ENCODE measurements around the gene BCAS4.

The BCAS4 gene

GRCh38 chr20:50848846-50849673 is 54.2 kb downstream of the BCAS4 start:
- DNase-seq (ENCODE audit: insufficient read length, low spot score) (no peak), FAIRE-seq (no peak)

- peak; percentile 59 for FAIRE-seq
Observed at GRCh38 chr20:50850721-50851286, 55.9 kb downstream of the BCAS4 start.

GRCh38 chr20:50852085-50852484 is 57.2 kb downstream of the BCAS4 start:
- FAIRE-seq (no peak), DNase-seq (ENCODE audit: insufficient read length, low spot score) (no peak)

More at GRCh38 chr20:50850721-50851286, 55.9 kb downstream of the BCAS4 start:
- no peak for DNase-seq (ENCODE audit: insufficient read length, low spot score)

- FAIRE-seq = peak; percentile 55
- DNase-seq (ENCODE audit: insufficient read length, low spot score) = no peak
Observed at GRCh38 chr20:50854506-50855249, 59.8 kb downstream of the BCAS4 start.

- DNase-seq (ENCODE audit: insufficient read length, low spot score) (no peak), FAIRE-seq (peak; percentile 67)
Observed at GRCh38 chr20:50855498-50856474, 60.9 kb downstream of the BCAS4 start.

GRCh38 chr20:50856475-50857041 is 61.7 kb downstream of the BCAS4 start:
- DNase-seq (ENCODE audit: insufficient read length, low spot score) (no peak), FAIRE-seq (peak; percentile 54)

DNA sequence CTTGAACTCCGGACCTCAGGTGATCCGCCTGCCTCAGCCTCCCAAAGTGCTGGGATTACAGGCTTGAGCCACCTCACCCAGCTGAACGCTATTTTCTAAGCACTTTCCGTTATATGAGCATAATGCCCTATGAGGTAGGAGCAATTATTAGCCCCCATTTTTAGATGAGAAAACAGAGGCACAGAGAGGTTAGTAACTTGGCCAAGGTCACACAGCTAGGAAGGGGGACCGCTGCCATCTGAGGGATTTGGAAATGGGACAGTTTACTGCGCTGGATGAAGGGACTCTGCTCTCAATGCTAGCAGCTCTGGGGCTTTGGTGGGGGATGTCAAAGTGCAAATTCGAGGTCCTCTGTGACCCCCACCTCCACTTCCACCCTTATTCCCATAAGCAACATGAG is 62.5 kb downstream of the BCAS4 start:
- DNase-seq (ENCODE audit: insufficient read length, low spot score) (no peak), FAIRE-seq (no peak)

DNA sequence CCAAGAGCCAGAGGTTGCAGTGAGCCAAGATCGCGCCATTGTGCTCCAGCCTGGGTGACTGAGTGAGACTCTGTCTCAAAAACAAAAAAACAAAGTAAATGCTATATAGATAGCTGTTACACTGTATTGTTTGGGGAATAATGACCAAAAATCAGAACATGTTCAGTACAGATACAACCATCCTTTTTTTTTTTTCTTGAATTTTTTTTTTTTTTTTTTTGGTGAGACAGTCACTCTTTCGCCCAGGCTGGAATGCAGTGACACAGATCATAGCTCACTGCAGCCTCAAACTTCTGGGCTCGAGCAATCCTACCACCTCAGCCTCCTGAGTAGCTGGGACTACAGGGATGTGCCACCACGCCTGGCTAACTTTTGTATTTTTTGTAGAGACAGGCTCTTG is 63.7 kb downstream of the BCAS4 start:
- DNase-seq (ENCODE audit: insufficient read length, low spot score) (no peak), FAIRE-seq (no peak)

DNA sequence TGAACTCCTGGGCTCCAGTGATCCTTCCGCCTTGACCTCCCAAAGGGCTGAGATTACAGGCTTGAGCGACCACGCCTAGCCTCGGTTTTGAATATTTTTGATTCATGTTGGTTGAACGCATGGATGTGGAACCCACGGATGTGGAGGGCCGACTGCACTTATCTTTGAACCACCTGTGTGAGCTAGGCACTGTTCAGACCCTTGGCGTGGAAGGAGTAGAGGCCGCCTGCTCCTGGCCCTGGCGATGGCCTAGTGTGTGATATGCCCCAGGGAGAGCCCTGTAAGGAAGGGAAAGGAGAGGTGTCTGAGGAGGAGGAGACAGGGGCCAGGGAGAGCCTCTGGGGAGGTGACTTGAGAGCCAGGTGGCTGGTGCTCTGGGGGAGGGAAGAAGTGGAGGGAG is 64.3 kb downstream of the BCAS4 start:
- FAIRE-seq (no peak), DNase-seq (ENCODE audit: insufficient read length, low spot score) (no peak)

DNA sequence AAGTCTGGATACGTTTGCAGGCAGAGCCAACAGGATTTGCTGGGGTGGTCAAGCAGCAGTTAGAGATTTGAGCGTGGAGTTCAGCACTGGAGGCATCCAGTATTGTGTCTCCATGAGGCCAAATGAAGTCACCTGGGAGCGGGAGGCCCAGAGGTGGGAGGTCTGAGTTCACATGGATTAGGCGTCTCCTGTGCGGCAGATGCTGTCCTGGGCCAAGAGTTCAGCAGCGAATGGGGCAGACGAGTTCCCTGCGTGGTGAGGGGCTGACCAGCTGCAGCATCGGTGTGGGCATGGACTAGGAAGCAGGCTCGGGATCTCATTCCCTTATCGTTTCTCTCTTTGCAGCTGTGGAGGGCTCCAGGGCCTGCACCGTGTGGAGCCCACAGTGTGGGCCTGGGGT is 66.2 kb downstream of the BCAS4 start:
- no peak for FAIRE-seq
- DNase-seq (ENCODE audit: insufficient read length, low spot score) = no peak

DNA sequence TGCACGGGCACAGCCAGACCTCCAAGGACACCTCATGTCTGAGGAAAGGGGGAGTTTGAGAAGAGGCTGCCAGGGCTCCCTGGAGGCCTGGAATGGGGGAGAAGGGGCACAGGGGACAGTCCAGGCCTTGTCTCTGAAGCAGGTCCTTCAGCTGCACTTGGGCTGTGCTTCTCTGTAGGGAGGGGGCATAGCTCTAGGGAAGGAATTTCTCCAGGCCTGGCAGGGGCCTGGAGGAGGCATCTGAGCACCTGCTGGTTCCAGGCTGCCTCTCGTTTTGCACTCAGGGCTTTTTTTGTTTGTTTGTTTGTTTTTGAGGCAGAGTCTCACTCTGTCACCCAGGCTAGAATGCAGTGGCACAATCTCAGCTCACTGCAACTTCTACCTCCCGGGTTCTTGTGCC is 67.7 kb downstream of the BCAS4 start:
- no peak for DNase-seq (ENCODE audit: insufficient read length, low spot score)
- peak; percentile 83 for FAIRE-seq

DNA sequence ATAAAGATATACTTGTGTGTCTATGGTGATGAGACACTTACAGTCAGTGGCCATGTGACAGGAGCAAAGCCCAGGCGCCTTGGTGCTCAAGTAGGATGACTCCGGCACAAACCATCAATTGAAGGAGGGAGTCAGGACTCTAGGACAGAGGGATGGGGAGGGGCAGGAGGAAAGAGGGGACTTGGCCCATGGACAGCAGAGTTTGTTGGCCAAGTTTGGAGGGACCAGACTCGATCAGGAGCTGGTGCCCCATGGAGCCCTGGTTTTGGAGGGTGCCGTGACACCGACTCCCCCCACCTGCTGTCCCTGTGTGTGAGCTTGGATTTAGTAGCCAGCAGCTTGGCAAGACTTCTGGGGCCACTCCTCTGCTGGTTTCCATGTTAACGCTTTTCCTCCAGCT is 70.3 kb downstream of the BCAS4 start:
- FAIRE-seq (no peak), DNase-seq (ENCODE audit: insufficient read length, low spot score) (no peak)

GRCh38 chr20:50865591-50865990 is 70.7 kb downstream of the BCAS4 start:
- DNase-seq (ENCODE audit: insufficient read length, low spot score) = no peak
- peak; percentile 83 for FAIRE-seq

DNA sequence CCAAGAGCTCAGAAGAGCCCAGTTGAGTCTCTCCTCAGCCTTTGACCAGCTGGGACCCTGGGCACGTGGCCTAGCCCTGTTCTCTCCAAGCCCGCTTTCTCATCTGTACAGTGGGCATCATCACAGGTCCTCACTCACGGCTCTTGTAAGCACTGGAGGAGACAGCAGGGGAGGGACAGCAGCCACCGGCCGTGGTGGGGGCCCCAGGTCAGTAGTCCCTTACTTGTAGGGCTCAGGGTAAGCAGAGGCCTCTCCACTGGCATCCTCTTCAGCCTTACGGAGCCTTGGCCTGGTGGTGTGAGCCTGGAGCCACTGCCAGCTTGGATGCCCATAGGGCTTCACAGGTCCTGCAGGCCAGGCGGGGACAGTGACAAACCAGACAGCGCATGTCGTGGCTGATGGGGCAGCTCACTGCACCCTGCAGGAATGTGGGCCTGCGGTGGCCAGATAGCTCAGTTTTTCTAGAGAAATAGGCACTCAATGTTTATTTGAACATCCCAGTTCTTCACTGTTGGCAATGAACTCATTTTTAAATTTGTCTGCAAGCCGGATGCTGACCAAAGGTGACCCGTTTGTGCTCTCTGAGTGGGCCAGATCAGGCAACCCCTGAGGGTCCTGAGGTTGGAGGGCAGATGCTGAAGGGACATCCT is 71.3 kb downstream of the BCAS4 start:
- DNase-seq (ENCODE audit: insufficient read length, low spot score) = no peak
- peak; percentile 42 for FAIRE-seq

GRCh38 chr20:50866831-50867230 is 72.0 kb downstream of the BCAS4 start:
- no peak for FAIRE-seq
- DNase-seq (ENCODE audit: insufficient read length, low spot score) = no peak

GRCh38 chr20:50867805-50868204 is 72.9 kb downstream of the BCAS4 start:
- DNase-seq (ENCODE audit: insufficient read length, low spot score) (no peak), FAIRE-seq (peak; percentile 16)

- peak; percentile 69 for FAIRE-seq
- no peak for DNase-seq (ENCODE audit: insufficient read length, low spot score)
Observed at GRCh38 chr20:50868509-50869495, 73.9 kb downstream of the BCAS4 start.

- DNase-seq (ENCODE audit: insufficient read length, low spot score) (no peak), FAIRE-seq (no peak)
Observed at GRCh38 chr20:50870561-50871161, 75.8 kb downstream of the BCAS4 start.
